IMR-90 (cell line): ENCODE data around the gene CFAP73. TPM values are rescaled to one million over a fixed set of nuclear protein-coding genes. Genes with fewer than 3 reads are reported as not detected.

Source experiments
- ATAC-seq: fragments of 200-7000 bp; cut with Tn5 transposase; 2 replicates; pipeline ENCODE4 v1.9.1; 2020; ENCODE audit warnings: low read depth, mild to moderate bottlenecking, moderate library complexity
- BruUV-seq: library from RNA; stranded (reverse); fragments of 400-500 nt; replicated peaks from 2 replicates; lab custom pipeline; 2021; lab: Mats Ljungman, UMichigan
- CTCF ChIA-PET: fragments of 300-600 bp; formaldehyde crosslinking; extraction: SDS; loops from one replicate; lab custom pipeline; 2021; ENCODE audit warnings: antibody characterized with exemption; lab: Yijun Ruan, JAX
- POLR2A ChIA-PET: fragments of 300-600 bp; sonication (Branson Sonifier 250); formaldehyde crosslinking; loops from one replicate; lab custom pipeline; 2022; ENCODE audit warnings: antibody characterized with exemption; ENCODE audit not compliant: unreplicated experiment; lab: Charles Lee
- DNase-seq: peaks from one replicate; pipeline ENCODE4 v3.0.0; 2013
- H2AFZ ChIP-seq: replicated peaks from 2 replicates; pipeline ENCODE3; 2013; ENCODE audit warnings: low read length, mild to moderate bottlenecking; ENCODE audit not compliant: poor library complexity
- H2AK5ac ChIP-seq: 2 replicates; pipeline ENCODE4 v1.6.1; 2013; ENCODE audit warnings: low read depth, low read length, inconsistent platforms
- H2AK9ac ChIP-seq: replicated peaks from 2 replicates; pipeline ENCODE3; 2013; ENCODE audit warnings: mild to moderate bottlenecking, low read depth, low read length, moderate library complexity; ENCODE audit not compliant: poor library complexity
- H2BK120ac ChIP-seq: 2 replicates; pipeline ENCODE4 v1.6.1; 2013; ENCODE audit warnings: low read depth, low read length, inconsistent platforms
- H2BK15ac ChIP-seq: 3 replicates; pipeline ENCODE4 v1.6.1; 2013; ENCODE audit warnings: low read depth, low read length, inconsistent platforms
- H2BK20ac ChIP-seq: 2 replicates; pipeline ENCODE4 v1.6.1; 2013; ENCODE audit warnings: low read depth, mild to moderate bottlenecking, inconsistent platforms, low read length, moderate library complexity
- H2BK5ac ChIP-seq: 2 replicates; pipeline ENCODE4 v1.6.1; 2013; ENCODE audit warnings: mild to moderate bottlenecking, low read depth, low read length, inconsistent platforms; ENCODE audit not compliant: poor library complexity, severe bottlenecking
- H3K14ac ChIP-seq: replicated peaks from 2 replicates; pipeline ENCODE4 v1.6.1; 2013; ENCODE audit warnings: low read depth, low read length, inconsistent platforms
- H3K18ac ChIP-seq: 2 replicates; pipeline ENCODE4 v1.6.1; 2013; ENCODE audit warnings: low read depth, low read length, control low read depth
- H3K23ac ChIP-seq: 2 replicates; pipeline ENCODE4 v1.6.1; 2013; ENCODE audit warnings: low read depth, low read length, inconsistent platforms
- H3K27ac ChIP-seq: 2 replicates; pipeline ENCODE4 v1.5.1; 2013; ENCODE audit warnings: mild to moderate bottlenecking, control low read depth, low read length; ENCODE audit not compliant: insufficient read depth
- H3K27me3 ChIP-seq: 2 replicates; pipeline ENCODE4 v1.6.1; 2013; ENCODE audit warnings: low read length; ENCODE audit not compliant: control insufficient read depth, insufficient read depth
- H3K36me3 ChIP-seq: 2 replicates; pipeline ENCODE4 v1.6.1; 2013; ENCODE audit warnings: low read length, mixed read lengths; ENCODE audit not compliant: control insufficient read depth, insufficient read depth
- H3K4ac ChIP-seq: 2 replicates; pipeline ENCODE4 v1.6.1; 2013; ENCODE audit warnings: low read depth, low read length, inconsistent platforms
- H3K4me1 ChIP-seq: 2 replicates; pipeline ENCODE4 v1.6.1; 2013; ENCODE audit warnings: low read length, mixed read lengths; ENCODE audit not compliant: control insufficient read depth, insufficient read depth
- H3K4me2 ChIP-seq: 2 replicates; pipeline ENCODE4 v1.6.1; 2013; ENCODE audit warnings: low read depth, mild to moderate bottlenecking, control low read depth, low read length, moderate library complexity
- H3K4me3 ChIP-seq: 2 replicates; pipeline ENCODE4 v1.5.1; 2013; ENCODE audit warnings: low read depth, mild to moderate bottlenecking, control low read depth, low read length, moderate library complexity; ENCODE audit not compliant: insufficient read depth
- H3K56ac ChIP-seq: 2 replicates; pipeline ENCODE4 v1.6.1; 2013; ENCODE audit warnings: low read length, inconsistent platforms; ENCODE audit not compliant: insufficient read depth; ENCODE audit errors: extremely low read depth
- H3K79me1 ChIP-seq, 2 experiments: 2 replicates each; pipeline ENCODE4 v1.6.1; 2013; ENCODE audit warnings: low read length in 2 of 2, inconsistent platforms in 1 of 2, low read depth in 1 of 2
- H3K9ac ChIP-seq: 2 replicates; pipeline ENCODE4 v1.6.1; 2013; ENCODE audit warnings: low read depth, low read length, control low read depth
- H3K9me1 ChIP-seq: 2 replicates; pipeline ENCODE4 v1.6.1; 2013; ENCODE audit warnings: low read length, inconsistent platforms; ENCODE audit not compliant: insufficient read depth
- H3K9me3 ChIP-seq: 2 replicates; pipeline ENCODE4 v1.6.1; 2013; ENCODE audit warnings: low read length; ENCODE audit not compliant: control insufficient read depth, insufficient read depth
- H4K20me1 ChIP-seq: 2 replicates; pipeline ENCODE4 v1.6.1; 2013; ENCODE audit warnings: low read length, inconsistent platforms; ENCODE audit not compliant: insufficient read depth
- H4K5ac ChIP-seq: 2 replicates; pipeline ENCODE4 v1.6.1; 2013; ENCODE audit warnings: mild to moderate bottlenecking, low read depth, low read length, control low read depth
- H4K8ac ChIP-seq, 2 experiments: 2 replicates each; pipeline ENCODE4 v1.6.1; 2013; ENCODE audit warnings: low read depth in 2 of 2, low read length in 2 of 2, control low read depth in 1 of 2, inconsistent platforms in 1 of 2
- H4K91ac ChIP-seq: 2 replicates; pipeline ENCODE4 v1.6.1; 2013; ENCODE audit warnings: low read depth, low read length, inconsistent platforms; ENCODE audit not compliant: insufficient read depth
- BHLHE40 ChIP-seq: fragments of 150-350 bp; IDR thresholded peaks from 2 replicates; pipeline ENCODE4 v1.6.1; 2016; ENCODE audit warnings: mild to moderate bottlenecking, low read depth, low read length
- CEBPB ChIP-seq: IDR thresholded peaks from 2 replicates; pipeline ENCODE4 v1.6.1; 2012; ENCODE audit warnings: low read depth, low read length, improper control_type of control experiment
- CHD1 ChIP-seq: IDR thresholded peaks from 2 replicates; pipeline ENCODE4 v1.6.1; 2012; ENCODE audit warnings: low read depth, low read length, improper control_type of control experiment
- MAFK ChIP-seq: IDR thresholded peaks from 2 replicates; pipeline ENCODE4 v1.6.1; 2012; ENCODE audit warnings: low read depth, low read length, improper control_type of control experiment
- MAZ ChIP-seq: IDR thresholded peaks from 2 replicates; pipeline ENCODE4 v1.6.1; 2012; ENCODE audit warnings: low read depth, mild to moderate bottlenecking, low read length, improper control_type of control experiment, moderate library complexity, borderline replicate concordance
- NFE2L2 ChIP-seq: fragments of 150-350 bp; IDR thresholded peaks from 2 replicates; pipeline ENCODE4 v1.6.1; 2016; ENCODE audit warnings: low read depth, mild to moderate bottlenecking, low read length
- POLR2A ChIP-seq: IDR thresholded peaks from 2 replicates; pipeline ENCODE4 v1.6.1; 2012; ENCODE audit warnings: mild to moderate bottlenecking, low read depth, low read length
- RCOR1 ChIP-seq: IDR thresholded peaks from 2 replicates; pipeline ENCODE4 v1.6.1; 2012; ENCODE audit warnings: mild to moderate bottlenecking, low read length, improper control_type of control experiment; ENCODE audit not compliant: insufficient replicate concordance
- RFX5 ChIP-seq: IDR thresholded peaks from 2 replicates; pipeline ENCODE4 v1.8.0; 2012; ENCODE audit warnings: low read depth, mild to moderate bottlenecking, low read length, moderate library complexity
- WGBS, 2 experiments: methylation state at CpG; one replicate each; pipeline versions ENCODE4 v1.1.5 to v1.1.7; 2013; ENCODE audit warnings: missing lambda C conversion rate in 2 of 2; ENCODE audit not compliant: insufficient read length in 1 of 2; ENCODE audit errors: extremely low coverage in 2 of 2; 5-methylcytosine and 5-hydroxymethylcytosine counted together
- dilution Hi-C: fragments of 300-500 bp; cut with HindIII; formaldehyde crosslinking; loops from one replicate; pipeline ENCODE4 v1.14.3; 2018; ENCODE audit warnings: low sequenced_read_pairs; ENCODE audit not compliant: unreplicated experiment
- in situ Hi-C: fragments of 300-500 bp; cut with MboI; formaldehyde crosslinking; loops from 3 replicates; pipeline ENCODE4 v1.14.3; 2019; ENCODE audit warnings: low sequenced_read_pairs, inconsistent platforms, mixed read lengths
- intact Hi-C: fragments of 100-400 bp; cut with micrococcal nuclease; formaldehyde crosslinking; loops from 2 replicates; pipeline ENCODE4 v1.10.0; 2022
- polyA plus RNA-seq, 3 experiments: library from polyadenylated mRNA; depleted of rRNA; stranded (reverse); fragments of >200 nt; gene quantifications; 2 replicates each; pipeline ENCODE4 v1.2.3, GENCODE V29; 2012; ENCODE audit warnings: low replicate concordance in 1 of 3
- total RNA-seq: library from RNA; depleted of rRNA; stranded (reverse); fragments of >200 nt; gene quantifications from 2 replicates; pipeline ENCODE4 v1.2.3, GENCODE V29; 2012
- TF ChIP-seq, protein P1 (sequence below): conservative IDR thresholded peaks from 2 replicates; pipeline ENCODE4 v1.5.1; 2012; ENCODE audit warnings: mild to moderate bottlenecking, low read depth, low read length, improper control_type of control experiment

The CFAP73 gene
- total and polyA plus RNA-seq, 2 of the 4 experiments (the other 2 are of a cell fraction) = not detected

DNA sequence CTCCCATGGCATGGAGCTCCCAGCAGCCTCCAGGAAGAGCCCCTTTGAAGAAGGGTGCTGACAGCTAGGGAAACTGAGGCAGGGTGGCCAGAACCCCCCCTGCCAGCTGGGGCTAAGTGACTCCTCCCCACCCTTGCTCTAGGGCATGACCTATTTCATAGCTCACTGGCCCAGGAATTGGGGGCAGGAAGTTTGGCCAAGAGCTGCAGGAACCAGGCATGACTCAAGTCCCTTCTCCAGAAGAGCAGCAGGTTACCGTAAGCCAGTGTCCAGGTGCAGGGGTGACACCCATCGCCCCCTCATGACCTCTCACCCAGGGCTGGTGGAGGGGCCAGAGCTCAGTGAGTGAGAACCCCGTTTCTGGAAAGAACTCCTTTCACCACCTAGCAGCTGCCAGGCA is 15.9 kb upstream of the CFAP73 start:
- no peak overlapping the region for H2AK5ac ChIP-seq
- no peak overlapping the region for H4K91ac ChIP-seq
- no peaks in the 10 kb centered on the region for H3K9me3 ChIP-seq
- no peak for ATAC-seq
- H4K5ac ChIP-seq = no peak overlapping the region
- no peak overlapping the region for H3K9ac ChIP-seq
- no peaks in the 10 kb centered on the region for H3K4me1 ChIP-seq
- intact Hi-C loops (no loop called here), dilution Hi-C loops (no loop called here), in situ Hi-C loops (no loop called here)
- ChIA-PET POLR2A (interaction anchor here (0.5 kb wide), 1 partner anchor 115 kb away, joined by 5 read pairs; no protein-coding TSS in a partner anchor), CTCF (no interaction called here)
- H2BK5ac ChIP-seq = no peak overlapping the region
- H3K23ac ChIP-seq = no peak overlapping the region
- H3K27ac ChIP-seq = no peak overlapping the region
- H4K20me1 ChIP-seq = no peaks in the 10 kb centered on the region
- no peaks in the 10 kb centered on the region for H3K79me1 ChIP-seq
- no peak overlapping the region for H3K14ac ChIP-seq
- DNase-seq = no peak
- no peaks in the 10 kb centered on the region for H3K9me1 ChIP-seq
- no peaks in the 10 kb centered on the region for H3K36me3 ChIP-seq
- no peak overlapping the region for H2AFZ ChIP-seq
- no peak overlapping the region for H2AK9ac ChIP-seq
- no peak overlapping the region for H3K4me2 ChIP-seq
- no peak overlapping the region for H3K56ac ChIP-seq
- no peak overlapping the region for H2BK20ac ChIP-seq
- no peak overlapping the region for H3K4me3 ChIP-seq
- no peak overlapping the region for H4K8ac ChIP-seq
- H3K4ac ChIP-seq = no peak overlapping the region
- H3K27me3 ChIP-seq = no peaks in the 10 kb centered on the region; the same call in 1 of the 2 replicates
- TF ChIP-seq CEBPB (no peak), RCOR1 (no peak), RFX5 (no peak), MAFK (no peak), CHD1 (no peak), NFE2L2 (no peak), BHLHE40 (no peak), POLR2A (no peak), MAZ (no peak)
- TF ChIP-seq, protein P1, sequence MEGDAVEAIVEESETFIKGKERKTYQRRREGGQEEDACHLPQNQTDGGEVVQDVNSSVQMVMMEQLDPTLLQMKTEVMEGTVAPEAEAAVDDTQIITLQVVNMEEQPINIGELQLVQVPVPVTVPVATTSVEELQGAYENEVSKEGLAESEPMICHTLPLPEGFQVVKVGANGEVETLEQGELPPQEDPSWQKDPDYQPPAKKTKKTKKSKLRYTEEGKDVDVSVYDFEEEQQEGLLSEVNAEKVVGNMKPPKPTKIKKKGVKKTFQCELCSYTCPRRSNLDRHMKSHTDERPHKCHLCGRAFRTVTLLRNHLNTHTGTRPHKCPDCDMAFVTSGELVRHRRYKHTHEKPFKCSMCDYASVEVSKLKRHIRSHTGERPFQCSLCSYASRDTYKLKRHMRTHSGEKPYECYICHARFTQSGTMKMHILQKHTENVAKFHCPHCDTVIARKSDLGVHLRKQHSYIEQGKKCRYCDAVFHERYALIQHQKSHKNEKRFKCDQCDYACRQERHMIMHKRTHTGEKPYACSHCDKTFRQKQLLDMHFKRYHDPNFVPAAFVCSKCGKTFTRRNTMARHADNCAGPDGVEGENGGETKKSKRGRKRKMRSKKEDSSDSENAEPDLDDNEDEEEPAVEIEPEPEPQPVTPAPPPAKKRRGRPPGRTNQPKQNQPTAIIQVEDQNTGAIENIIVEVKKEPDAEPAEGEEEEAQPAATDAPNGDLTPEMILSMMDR = no peak
- no CpG with 5 or more reads among the region's 3 CpGs for WGBS, 2 experiments
- H3K18ac ChIP-seq = no peak overlapping the region
- H2BK15ac ChIP-seq = no peak overlapping the region
- H2BK120ac ChIP-seq = no peak overlapping the region
- BruUV-seq = no TSS peak
